ENCODE results near the gene PDE6A.

The PDE6A gene

GRCh38 chr5:149930043-149930748, 14.4 kb downstream of the PDE6A start:
- no peak for DNase-seq (ENCODE audit: low read depth)

DNA sequence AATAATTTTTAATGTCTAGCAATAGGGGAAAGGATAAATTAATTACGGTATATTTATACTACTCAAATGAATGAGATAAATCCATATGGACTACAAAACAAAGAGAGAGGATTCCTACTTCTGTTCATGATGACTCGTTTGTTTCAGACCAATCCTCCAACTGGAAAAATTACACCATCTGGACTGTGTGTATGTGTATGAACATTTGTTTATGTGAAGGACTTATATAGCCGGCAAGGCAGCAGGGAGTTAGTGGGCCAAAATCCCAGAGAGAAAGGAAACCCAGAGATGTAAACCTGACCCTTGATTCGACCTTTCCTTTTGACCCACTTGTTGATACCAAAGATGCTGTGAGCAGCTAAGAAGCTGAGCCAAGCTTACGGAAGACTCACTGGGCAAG, 20.1 kb downstream of the PDE6A start:
- DNase-seq (ENCODE audit: low read depth) = no peak

- DNase-seq (ENCODE audit: low read depth) = no peak
Observed at GRCh38 chr5:149922950-149923349, 21.6 kb downstream of the PDE6A start.

- DNase-seq (ENCODE audit: low read depth) = no peak
Observed at GRCh38 chr5:149921597-149921996, 23.0 kb downstream of the PDE6A start.

DNA sequence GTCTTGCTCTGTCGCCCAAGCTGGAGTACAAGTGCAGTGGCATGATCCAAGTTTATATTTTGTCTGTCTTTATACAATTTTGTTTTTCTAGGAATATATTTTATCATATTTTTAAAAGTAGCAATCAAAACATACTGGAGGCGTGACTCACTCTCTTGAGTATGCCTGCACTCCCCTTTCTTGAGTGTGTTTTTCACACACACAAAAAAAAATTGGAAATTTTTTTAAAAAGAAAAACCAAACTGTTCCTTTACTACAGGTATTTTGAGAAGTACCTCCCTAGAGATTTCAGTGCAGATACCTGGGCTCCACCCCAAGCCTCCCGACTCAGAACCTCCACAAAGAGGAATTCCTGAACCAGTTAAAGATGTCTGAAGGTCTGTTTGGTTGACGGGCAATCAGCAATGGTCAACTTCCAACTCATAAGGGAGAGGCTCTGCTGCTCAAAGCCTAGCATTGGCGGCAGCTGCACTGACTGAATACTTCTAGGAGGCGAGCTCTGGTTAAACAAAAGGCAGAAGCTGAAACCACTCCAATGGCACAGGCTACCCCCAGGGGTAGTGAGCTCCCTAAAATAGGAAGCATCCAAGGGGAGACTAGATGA, 27.4 kb downstream of the PDE6A start:
- DNase-seq (ENCODE audit: low read depth) = no peak

DNA sequence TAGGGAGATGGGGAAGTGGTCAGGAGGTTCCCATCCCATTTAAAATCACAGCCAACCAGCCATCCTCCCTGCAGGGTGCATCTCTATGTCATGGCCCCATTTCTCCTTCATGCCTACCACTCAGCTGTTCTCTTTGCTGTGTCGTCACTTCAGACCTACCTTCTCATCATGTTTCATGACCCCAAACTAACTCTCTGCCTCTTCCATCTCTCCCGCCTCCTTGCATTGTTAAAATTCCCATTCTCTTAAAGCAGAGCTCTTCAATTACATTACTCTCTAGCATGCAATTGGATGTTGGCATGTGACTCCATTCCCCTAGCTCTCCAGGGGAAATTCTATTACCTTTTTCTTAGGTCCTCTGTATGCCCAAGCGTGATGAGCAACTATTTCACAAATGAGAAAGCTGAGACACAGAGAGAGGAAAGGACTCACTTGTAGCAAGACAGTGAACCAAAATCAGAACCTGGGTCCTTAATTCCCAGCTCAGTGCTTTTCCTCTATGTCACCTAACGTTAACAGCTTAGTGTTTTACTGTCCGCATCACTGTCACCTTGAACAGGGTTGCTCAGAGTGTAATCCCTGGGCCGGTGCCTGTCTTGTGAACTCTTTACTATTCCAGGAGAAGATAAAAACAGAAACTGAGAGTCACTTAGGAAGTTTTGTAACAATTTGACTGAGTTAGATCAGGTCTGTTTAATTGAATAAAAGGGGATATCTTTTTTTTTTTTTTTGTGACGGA, 28.1 kb downstream of the PDE6A start:
- DNase-seq (ENCODE audit: low read depth) = no peak

DNA sequence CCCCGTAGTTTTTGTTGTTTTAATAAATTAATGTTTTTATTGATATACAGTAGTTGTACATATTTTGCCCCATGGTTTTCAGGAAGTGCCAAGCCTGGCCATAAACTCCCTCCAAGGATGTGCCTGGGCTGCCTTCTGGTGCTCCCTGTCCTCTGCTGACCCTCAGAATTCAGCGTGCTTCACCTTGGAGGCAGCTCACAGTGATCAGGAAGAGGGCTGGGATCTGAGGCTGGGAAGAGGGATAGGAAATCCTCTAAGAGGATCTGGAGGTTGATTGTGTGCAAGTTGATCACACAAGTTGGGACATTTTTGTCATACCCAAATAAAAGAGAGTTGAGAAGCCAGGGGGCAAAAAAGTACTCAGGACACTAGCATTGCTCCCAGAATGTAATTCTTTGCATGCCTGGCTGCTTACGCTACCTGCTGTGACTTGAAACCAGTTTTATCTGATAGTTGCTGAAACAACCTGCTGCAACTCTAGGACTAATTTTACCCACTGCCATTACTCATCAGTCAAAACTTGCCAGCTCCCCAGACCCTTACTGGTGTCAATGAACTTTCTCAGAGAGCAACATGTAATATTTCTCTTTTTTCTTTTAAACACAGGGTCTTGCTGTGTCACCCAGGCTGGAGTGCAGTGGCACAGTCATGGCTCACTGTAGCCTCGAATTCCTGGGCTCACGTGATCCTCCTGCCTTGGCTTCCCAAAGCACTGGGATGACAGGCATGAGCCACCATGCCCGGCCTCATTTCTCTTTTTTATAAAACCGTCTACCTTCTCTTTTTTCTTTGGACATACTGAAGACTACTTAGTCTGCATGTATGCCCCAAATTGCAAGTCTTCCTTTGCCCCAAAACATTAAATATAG, 29.0 kb downstream of the PDE6A start:
- no peak for DNase-seq (ENCODE audit: low read depth)

- no peak for DNase-seq (ENCODE audit: low read depth)
Observed at GRCh38 chr5:149913436-149914419, 30.9 kb downstream of the PDE6A start.

DNA sequence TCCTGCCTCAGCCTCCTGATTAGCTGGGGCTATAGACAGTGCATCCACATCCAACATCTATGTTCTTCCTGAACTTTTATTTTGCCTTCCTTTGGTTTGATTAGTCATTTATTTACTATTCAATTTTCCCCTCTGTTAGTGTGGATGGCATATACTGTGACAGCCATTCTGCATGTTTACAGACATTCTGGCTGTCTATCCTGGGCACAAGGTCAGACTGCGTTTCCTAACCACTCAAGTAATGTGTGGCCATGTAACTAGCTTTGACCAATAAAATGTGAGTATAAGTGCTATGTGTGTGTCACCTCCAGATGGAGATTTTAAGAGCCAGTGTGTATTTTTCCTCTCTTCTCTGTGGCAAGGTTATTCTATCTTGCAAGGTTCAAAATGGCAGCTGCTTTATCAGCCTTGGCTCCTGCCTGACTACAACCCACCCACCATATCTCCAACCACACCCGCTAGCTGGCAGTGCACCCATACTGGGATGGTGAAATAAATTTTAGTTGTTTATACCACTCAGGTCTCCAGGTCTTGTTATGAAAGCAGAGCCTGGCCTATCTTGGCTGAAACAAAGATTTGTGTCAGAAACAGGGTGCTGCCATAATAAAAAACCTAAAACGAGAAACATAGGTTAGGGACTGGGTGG, 32.2 kb downstream of the PDE6A start:
- no peak for DNase-seq (ENCODE audit: low read depth)

DNA sequence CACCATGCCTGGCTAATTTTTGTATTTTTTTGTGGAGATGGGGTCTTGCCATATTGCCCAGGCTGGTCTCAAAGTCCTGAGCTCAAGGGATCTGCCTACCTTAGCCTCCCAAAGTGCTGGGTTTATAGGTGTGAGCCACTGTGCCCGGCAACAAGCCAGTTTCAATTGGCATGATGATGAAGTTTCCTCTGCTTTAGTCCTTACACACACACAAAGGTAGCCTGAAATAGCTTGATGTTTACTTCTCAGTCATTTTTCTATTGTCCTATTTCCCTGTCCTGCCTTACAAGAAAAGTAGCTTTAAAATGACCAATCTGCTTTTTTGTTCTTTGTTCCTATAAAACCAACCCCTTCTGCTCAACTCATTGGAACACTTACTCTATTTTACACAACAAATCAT, 33.6 kb downstream of the PDE6A start:
- DNase-seq (ENCODE audit: low read depth) = no peak

- DNase-seq (ENCODE audit: low read depth) = no peak
Observed at GRCh38 chr5:149907828-149908227, 36.8 kb downstream of the PDE6A start.

- no peak for DNase-seq (ENCODE audit: low read depth)
Observed at GRCh38 chr5:149904977-149905376, 39.6 kb downstream of the PDE6A start.

GRCh38 chr5:149904293-149904886, 40.2 kb downstream of the PDE6A start:
- no peak for DNase-seq (ENCODE audit: low read depth)

GRCh38 chr5:149903404-149903803, 41.2 kb downstream of the PDE6A start:
- no peak for DNase-seq (ENCODE audit: low read depth)

DNA sequence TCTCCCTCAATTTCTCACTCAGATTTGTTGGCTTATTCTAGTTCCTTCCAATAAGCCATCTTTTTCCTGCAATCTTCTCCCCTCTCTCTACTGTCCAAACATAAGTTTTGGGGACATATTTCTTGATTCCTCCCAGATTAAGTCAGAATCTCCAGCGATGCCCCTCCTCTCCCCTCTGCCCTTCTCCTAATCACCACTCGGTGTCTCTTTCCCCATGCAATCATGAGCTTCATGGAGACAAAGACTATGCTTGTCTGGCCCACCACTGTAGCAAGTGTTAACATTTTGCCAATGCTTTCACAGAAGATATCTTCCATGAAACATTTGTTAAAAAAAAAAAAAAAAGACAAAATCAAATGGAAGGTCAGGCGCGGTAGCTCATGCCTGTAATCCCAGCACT, 42.4 kb downstream of the PDE6A start:
- DNase-seq (ENCODE audit: low read depth) = no peak

GRCh38 chr5:149901511-149901910, 43.1 kb downstream of the PDE6A start:
- DNase-seq (ENCODE audit: low read depth) = no peak

- no peak for DNase-seq (ENCODE audit: low read depth)
Observed at GRCh38 chr5:149900390-149900789, 44.2 kb downstream of the PDE6A start.

GRCh38 chr5:149898811-149899210, 45.8 kb downstream of the PDE6A start:
- no peak for DNase-seq (ENCODE audit: low read depth)

GRCh38 chr5:149895416-149896345, 48.9 kb downstream of the PDE6A start:
- no peak for DNase-seq (ENCODE audit: low read depth)
